GM18520 (cell line): ENCODE results near the gene SYNPR.
A peak's percentile ranks its signal among the peaks of the same experiment; 100 is the strongest.

Experiments
- ATAC-seq: cut with Tn5 transposase; IDR thresholded peaks from one replicate; pipeline ENCODE4 v1.9.1; 2021; ENCODE audit not compliant: unreplicated experiment

The SYNPR gene

GRCh38 chr3:63523100-63523499, 245.0 kb downstream of the SYNPR start:
- ATAC-seq, result no peak

GRCh38 chr3:63528325-63529000, 250.4 kb downstream of the SYNPR start:
- peak; percentile 65 for ATAC-seq

GRCh38 chr3:63532521-63532920, 254.4 kb downstream of the SYNPR start:
- no peak for ATAC-seq

- ATAC-seq, result no peak
These were observed 260.8 kb downstream of the SYNPR start for GRCh38 chr3:63538919-63539318.

- no peak for ATAC-seq
These were observed 277.7 kb downstream of the SYNPR start for GRCh38 chr3:63555767-63556166.

GRCh38 chr3:63556401-63556800, 278.3 kb downstream of the SYNPR start:
- ATAC-seq, result no peak

- ATAC-seq, result peak; percentile 79
These were observed 279.8 kb downstream of the SYNPR start for GRCh38 chr3:63557912-63558311.

- no peak for ATAC-seq
These were observed 281.8 kb downstream of the SYNPR start for GRCh38 chr3:63559884-63560283.

GRCh38 chr3:63561879-63562278, 283.8 kb downstream of the SYNPR start:
- no peak for ATAC-seq

- no peak for ATAC-seq
These were observed 284.2 kb downstream of the SYNPR start for GRCh38 chr3:63562323-63562722.

GRCh38 chr3:63563572-63563971, 285.5 kb downstream of the SYNPR start:
- no peak for ATAC-seq

GRCh38 chr3:63565220-63565619, 287.1 kb downstream of the SYNPR start:
- no peak for ATAC-seq

- ATAC-seq, result no peak
These were observed 293.6 kb downstream of the SYNPR start for GRCh38 chr3:63571682-63572081.

GRCh38 chr3:63576846-63577245, 298.7 kb downstream of the SYNPR start:
- no peak for ATAC-seq

- no peak for ATAC-seq
These were observed 300.8 kb downstream of the SYNPR start for GRCh38 chr3:63578858-63579257.

GRCh38 chr3:63580151-63580550, 302.0 kb downstream of the SYNPR start:
- no peak for ATAC-seq

- ATAC-seq, result no peak
These were observed 304.9 kb downstream of the SYNPR start for GRCh38 chr3:63582943-63583500.

GRCh38 chr3:63584681-63585080, 306.6 kb downstream of the SYNPR start:
- no peak for ATAC-seq

- no peak for ATAC-seq
These were observed 307.8 kb downstream of the SYNPR start for GRCh38 chr3:63585927-63586326.

GRCh38 chr3:63588895-63589294, 310.8 kb downstream of the SYNPR start:
- no peak for ATAC-seq

- ATAC-seq, result no peak
These were observed 315.7 kb downstream of the SYNPR start for GRCh38 chr3:63593779-63594178.

- ATAC-seq, result no peak
These were observed 317.1 kb downstream of the SYNPR start for GRCh38 chr3:63595221-63595620.

GRCh38 chr3:63597019-63597418, 318.9 kb downstream of the SYNPR start:
- no peak for ATAC-seq
